T-helper 1 cell (primary cell): ENCODE results near the gene ETFBKMT.

Source experiments
- DNase-seq, 5 donors: peaks; one replicate each; pipeline ENCODE4 v3.0.0-alpha.2; 2012 to 2020
- total RNA-seq, 4 donors: gene quantifications; one replicate each; lab custom pipeline; 2026; lab: John Stamatoyannopoulos, UW

Gene ETFBKMT
- 1.6 to 3.9 (median 2.0) reads per million in 4 donors for total RNA-seq

GRCh38 chr12:31659087-31659942, at the start of gene ETFBKMT:
Gene ETFBKMT (plus strand): TSS chr12:31659688. CDS start chr12:31661954, 2,266 bp downstream.
- DNase-seq: peak; percentile 84 to 98 (median 89)

- DNase-seq: no peak
Measured at GRCh38 chr12:31612819-31613218, 46.7 kb upstream of the ETFBKMT start.

DNA sequence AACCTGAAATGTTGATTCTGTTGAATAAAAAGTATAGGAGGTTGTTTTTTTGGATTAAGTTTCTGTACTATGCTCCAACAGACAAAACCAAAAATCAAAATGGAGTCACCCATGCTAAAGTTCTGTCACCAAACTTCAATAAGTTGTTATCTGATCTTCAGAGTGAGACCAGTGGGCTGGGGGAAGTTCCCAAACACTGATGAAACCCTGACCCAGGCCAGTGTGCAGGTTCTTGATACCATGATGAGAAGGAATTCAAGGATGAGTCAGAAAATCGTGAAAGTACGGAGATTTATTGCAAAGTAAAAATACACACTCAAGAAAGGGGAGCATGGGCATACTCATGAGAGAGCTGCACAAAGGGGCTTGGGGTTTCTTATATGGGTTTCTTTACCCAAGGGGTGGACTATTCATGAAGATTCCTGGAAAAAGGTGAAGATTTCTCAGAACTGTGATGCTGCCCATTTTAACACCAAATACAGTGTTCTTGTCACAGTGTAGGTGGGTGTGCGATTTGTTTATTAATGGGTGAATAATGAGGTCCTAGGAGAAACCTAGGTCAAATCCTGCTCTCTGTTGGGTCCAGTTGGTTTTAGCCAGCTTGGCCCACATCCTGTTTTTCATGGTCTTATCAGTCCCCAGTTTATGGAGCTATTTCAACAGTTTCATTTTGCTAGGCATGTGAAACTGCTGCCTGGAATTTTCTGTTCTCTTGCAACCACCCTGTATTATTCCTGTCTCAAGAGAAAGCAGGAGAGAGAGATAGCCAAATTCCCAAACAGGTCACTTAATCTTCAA, 41.1 kb upstream of the ETFBKMT start:
- no peak for DNase-seq

- DNase-seq: no peak
Measured at GRCh38 chr12:31620311-31620710, 39.2 kb upstream of the ETFBKMT start.

DNA sequence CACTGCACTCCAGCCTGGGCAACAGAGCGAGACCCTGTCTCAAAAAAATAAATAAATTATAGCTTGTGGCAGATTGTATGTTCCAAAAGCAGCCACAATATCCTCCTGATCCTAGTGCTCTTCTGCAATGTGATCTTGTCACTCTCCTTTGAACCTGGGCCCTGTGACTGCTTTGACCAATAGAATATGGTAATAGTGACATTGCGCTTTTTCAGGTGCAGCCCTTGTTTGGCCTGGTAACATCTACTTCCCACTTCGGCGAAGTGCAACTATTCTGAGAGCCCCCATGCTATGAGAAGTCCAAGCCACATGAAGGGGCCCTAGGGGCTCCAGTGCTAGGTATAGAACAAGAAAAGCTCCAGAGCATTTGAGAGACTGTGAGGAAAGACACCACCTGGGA, 37.5 kb upstream of the ETFBKMT start:
- no peak for DNase-seq

DNA sequence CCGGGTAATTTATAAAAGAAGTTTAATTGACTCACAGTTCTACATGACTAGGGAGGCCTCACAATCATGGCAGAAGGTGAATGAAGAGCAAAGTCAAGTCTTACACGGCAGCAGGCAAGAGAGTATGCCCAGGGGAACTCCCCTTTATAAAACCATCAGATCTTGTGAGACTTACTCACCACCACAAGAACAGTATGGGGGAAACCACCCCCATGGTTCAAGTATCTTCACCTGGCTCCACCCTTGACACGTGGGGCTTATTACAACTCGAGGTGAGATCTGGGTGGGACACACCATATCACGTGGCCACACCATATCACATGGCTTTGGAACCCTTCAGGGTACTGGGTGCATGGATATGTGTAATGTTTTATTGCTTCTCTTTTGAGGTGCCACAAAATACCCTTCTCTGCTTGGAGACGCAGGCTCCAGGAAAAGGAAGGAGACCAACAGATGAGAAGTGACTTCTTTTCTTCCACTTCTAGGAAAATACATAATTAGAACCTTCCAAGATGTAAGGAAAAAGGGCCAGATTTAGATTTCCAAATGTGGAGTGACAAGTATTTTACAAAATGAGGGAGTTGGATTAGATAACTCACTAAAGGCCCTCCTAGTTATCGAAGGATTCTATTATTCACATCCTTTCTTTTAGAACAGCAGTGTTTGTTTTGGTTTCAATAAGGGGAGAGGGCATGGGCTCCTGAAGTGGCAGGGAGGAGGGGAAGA, 33.1 kb upstream of the ETFBKMT start:
- DNase-seq: no peak

DNA sequence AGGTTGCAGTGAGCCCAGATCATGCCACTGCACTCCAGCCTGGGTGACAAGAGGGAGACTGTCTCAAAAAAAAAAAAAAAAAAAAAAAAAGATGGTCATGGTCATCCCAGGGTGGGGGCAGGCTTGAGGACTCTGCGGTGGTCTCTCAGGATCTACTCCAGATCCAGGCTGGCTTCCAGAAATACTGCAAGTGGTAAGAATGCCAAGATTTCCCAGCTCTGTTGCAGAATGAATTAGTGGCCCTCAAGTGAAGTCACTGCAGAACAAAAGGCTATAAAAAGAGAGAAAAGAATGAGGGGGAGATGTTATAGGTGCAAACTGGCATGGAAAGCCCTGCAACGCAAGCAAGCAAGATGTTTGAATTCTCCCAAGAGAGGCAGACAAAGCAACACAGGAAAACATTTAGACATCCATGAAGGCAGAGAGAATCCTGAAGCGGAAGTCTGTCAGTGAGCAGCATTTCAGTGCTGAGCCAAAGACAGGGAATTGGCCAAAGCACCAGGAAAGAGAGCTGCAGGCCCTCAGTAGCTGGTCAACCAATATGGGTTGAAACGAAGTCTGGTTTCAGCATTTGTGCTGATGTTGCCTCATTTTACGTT, 31.9 kb upstream of the ETFBKMT start:
- DNase-seq: no peak

DNA sequence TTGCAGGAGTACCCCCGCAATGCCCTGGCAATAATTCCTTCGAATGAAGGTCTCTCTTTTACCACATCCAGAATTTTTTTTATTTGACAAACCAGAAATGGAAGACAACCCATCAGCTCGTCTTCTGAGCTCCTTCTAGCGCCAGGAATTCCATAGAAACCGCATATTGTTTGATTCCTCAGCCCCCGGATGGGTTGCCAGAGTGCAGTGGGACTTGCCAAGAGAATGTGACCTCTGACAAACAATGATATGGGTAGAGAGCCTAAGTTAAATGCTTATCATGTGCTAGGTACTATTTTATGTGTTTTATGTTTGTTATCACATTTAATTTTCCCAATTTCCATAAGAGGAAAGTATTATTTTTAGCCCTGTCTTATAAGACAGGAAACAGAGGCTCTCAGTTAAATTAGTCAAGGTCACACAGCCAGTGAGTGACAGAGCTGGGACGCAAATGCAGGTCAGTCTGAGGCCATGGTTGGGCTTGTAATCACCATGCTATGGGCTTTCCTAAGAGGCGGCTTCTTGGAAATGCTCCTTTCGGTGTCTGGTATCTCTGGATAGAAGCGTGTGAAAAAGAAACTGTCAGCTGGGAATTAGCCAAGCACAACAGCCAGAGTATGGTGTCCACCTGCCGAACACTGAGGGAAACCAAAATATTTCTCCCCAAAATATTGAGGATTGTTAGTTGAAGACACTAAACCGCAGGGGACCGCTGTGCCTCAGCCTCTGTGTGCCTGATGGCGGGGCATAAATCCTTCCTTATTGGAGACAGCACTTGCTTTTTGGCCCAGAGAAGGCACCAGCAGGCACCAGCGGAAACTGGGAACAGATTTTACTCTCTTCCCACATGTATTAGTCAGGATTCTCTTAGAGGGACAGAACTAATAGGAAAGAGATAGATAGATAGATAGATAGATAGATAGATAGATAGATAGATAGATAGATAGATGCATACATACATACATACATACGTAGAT, 29.4 kb upstream of the ETFBKMT start:
- DNase-seq: no peak

GRCh38 chr12:31631023-31631724, 28.3 kb upstream of the ETFBKMT start:
- no peak for DNase-seq

DNA sequence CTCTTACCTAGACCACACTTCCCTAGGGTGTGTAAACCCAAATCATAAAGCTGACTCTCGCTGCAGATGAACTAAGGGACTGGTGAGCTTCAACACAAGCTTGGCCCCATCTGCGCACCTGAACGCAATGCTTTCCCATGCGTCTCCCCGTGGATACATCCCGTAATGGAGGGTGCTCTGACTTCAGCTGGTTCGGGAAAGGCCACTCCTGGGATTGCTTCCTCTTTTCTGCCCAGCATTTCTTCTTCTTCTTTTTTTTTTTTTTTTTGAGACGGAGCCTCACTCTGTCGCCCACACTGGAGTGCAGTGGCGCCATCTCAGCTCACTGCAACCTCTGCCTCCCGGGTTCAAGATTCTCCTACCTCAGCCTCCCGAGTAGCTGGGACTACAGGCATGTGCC, 27.7 kb upstream of the ETFBKMT start:
- DNase-seq: no peak

DNA sequence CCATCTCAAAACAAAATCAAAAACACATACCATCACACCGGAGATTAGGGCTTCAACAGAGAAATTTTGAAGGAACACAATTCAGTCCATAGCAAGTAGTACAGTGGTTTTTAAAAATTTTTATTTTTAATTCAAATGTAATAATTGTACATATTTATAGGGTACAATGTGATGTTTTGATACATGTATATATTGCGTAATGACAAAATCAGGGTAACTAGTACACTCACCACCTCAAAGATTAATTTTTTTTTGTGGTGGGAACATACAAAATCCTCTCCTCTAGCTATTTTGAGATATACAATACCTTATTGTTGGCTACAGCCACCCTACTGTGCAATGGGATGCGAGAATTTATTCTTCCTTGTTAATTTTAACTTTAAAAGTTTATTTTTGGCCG, 26.0 kb upstream of the ETFBKMT start:
- no peak for DNase-seq

DNA sequence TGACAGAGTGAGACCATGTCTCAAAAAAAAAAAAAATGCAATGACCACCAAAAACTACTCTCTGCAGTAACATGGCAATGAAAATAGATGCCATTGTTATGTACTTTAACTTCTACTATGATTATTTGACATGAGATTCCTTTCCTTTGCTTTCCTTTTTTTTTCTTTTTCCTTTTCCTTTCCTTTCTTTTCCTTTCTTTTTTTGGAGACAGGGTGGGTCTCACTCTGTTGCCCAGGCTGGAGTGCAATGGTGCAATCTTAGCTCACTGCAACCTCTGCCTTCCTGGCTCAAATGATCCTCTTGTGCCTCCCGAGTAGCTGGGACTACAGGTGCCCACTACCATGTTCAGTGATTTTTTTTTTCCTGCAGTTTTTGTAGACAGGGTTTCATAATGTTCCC, 24.9 kb upstream of the ETFBKMT start:
- no peak for DNase-seq

GRCh38 chr12:31641509-31642090, 17.9 kb upstream of the ETFBKMT start:
- DNase-seq: no peak

GRCh38 chr12:31644536-31644935, 15.0 kb upstream of the ETFBKMT start:
- DNase-seq: no peak

GRCh38 chr12:31645924-31646323, 13.6 kb upstream of the ETFBKMT start:
- DNase-seq: no peak

DNA sequence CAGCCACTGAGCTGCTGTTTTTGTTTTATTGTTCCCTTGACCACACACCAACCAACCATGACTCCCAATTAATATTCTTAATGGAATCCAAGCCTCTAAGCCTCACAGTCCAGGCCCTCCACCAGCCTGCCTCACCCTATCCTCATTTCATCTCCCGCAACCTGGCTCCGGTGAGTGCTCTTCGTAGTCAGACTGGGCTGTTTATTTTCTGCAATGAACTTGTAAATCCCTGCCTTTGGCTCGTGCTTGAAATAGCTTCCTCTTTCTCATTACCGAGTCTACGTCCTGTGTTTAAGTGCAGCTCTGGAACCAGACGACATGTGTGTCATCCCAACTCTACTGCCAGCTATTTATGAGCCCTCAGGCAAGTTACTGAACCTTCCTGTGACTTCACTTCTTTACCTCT, 12.4 kb upstream of the ETFBKMT start:
- DNase-seq: no peak

DNA sequence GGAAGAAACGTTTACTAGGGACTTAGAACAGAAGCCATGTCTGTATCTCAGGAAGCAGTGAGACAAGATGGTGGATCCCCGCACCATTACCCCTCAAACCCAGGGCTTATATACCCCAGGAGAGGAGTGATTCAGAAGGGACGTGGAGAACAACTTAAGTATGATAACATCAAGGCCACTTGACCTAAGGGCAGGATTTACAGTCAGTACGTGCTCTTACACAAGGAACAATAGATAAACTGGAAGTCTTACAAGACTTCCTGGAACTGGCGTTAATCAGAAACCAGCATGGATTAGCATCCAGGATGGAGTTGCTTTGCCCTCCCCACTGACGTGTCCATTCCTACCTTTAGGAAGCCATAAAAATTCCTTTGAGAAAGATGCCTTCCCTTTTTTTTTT, 8.6 kb upstream of the ETFBKMT start:
- no peak for DNase-seq

- no peak for DNase-seq
Measured at GRCh38 chr12:31651893-31652521, 7.5 kb upstream of the ETFBKMT start.

GRCh38 chr12:31655208-31655607, 4.3 kb upstream of the ETFBKMT start:
- no peak for DNase-seq

DNA sequence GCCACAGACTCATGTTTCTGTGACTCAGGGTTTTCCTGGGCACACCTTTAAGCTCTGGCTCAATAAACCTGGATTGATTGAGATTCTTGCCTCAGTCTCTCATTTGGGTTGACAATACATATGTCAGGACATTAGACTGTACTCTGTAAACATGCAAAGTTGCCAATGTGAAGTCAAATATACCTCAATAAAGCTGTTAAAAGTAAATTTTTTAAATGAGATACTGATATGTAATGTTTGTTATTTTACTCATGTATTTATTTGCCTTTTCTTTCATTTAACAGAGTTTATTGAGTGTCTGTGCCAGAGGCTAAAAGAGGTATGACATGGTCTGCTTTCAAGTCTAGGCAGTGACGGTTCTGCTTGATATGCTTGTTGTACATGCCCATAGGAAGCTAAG, 3.7 kb upstream of the ETFBKMT start:
- DNase-seq: no peak
